Measurements from ENCODE around the gene PPIL6. TPM values are rescaled to one million over a fixed set of nuclear protein-coding genes. Genes with fewer than 3 reads are reported as not detected.

PPIL6 gene
- polyA plus RNA-seq (2013, experiment 1 of 2) = 0.73 TPM
- 0.45 TPM for polyA plus RNA-seq (2013, experiment 2 of 2)

GRCh38 chr6:109440331-109441068 lies at the start of gene PPIL6, which contains the start of gene SMPD2:
TSS of gene PPIL6 (minus strand) at chr6:109440628. CDS start at chr6:109440590, 38 bp downstream.
TSS of gene SMPD2 (plus strand) at chr6:109440724. CDS start at chr6:109441122, 398 bp downstream.
- H4K91ac ChIP-seq (ENCODE audit: low read length) = peak within 1 kb of the TSS; percentile 88

DNA sequence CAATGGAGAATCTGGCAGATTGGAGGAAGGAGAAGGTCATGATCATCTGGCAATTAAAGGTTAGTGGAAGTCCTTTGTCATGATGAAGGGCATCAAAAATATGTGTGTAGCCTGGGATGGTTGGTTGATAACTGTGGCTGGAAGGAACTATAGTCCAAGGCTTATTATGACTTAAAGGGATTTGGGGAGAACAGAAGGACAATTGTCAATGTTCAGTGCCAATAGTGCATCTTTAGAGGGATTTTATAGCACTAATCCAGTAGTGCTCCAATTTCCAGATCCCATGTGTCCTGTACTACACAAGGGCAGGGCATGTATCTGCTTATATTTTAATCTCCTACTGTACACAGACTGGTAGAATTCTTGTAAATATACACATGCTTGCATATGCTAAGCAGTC lies 47.6 kb upstream of the PPIL6 start:
- Histone ChIP-seq H3K9me3 (ENCODE audit: control insufficient read depth, low read length) (no peaks in the 10 kb centered on the region), H3K14ac (ENCODE audit: low read length in 2 of 2) (no peak overlapping the region), H3K27me3 (ENCODE audit: control insufficient read depth in 1 of 2, insufficient read depth in 1 of 2, low read length in 2 of 2) (peaks cover 0 to 7% of the 10 kb centered on the region in 2 experiments), H2BK5ac (ENCODE audit: low read depth, low read length, poor library complexity, severe bottlenecking) (no peak overlapping the region), H2AK5ac (ENCODE audit: low read length, severe bottlenecking) (no peak overlapping the region), H3K4me3 (ENCODE audit: insufficient read depth in 1 of 2, low read depth in 1 of 2, low read length in 2 of 2) (no peak overlapping the region), H2BK120ac (ENCODE audit: low read depth, low read length) (no peak overlapping the region), H3K36me3 (ENCODE audit: control insufficient read depth in 1 of 2, insufficient read depth in 2 of 2, low read depth in 1 of 2, low read length in 2 of 2) (no peaks in the 10 kb centered on the region), H3K4me1 (ENCODE audit: control insufficient read depth, insufficient read depth, low read depth, low read length) (no peaks in the 10 kb centered on the region), H3K27ac (ENCODE audit: low read length, poor library complexity, severe bottlenecking) (no peak overlapping the region), H3K79me1 (replicated peaks; ENCODE audit: low read length, poor library complexity, severe bottlenecking) (no peaks in the 10 kb centered on the region), H3K23ac (ENCODE audit: low read length in 2 of 2) (no peak overlapping the region), H2BK15ac (ENCODE audit: low read depth, poor library complexity, severe bottlenecking) (no peak overlapping the region), H2BK12ac (ENCODE audit: low read length in 2 of 2) (no peak overlapping the region), H2AFZ (ENCODE audit: low read depth, low read length) (no peak overlapping the region), H3K9ac (ENCODE audit: low read length) (no peak overlapping the region), H4K91ac (ENCODE audit: low read length) (no peak overlapping the region), H3K18ac (ENCODE audit: low read depth in 1 of 2, low read length in 2 of 2) (no peak overlapping the region), H3K4me2 (ENCODE audit: low read length, poor library complexity, severe bottlenecking) (no peak overlapping the region), H3K4ac (ENCODE audit: low read depth in 1 of 2, low read length in 2 of 2) (no peak overlapping the region), H4K8ac (ENCODE audit: low read length) (no peak overlapping the region)
- no peak for DNase-seq

More at GRCh38 chr6:109440331-109441068, at the start of gene PPIL6, which contains the start of gene SMPD2:
- peak; percentile 90 for DNase-seq
- H3K4me2 ChIP-seq (ENCODE audit: low read length, poor library complexity, severe bottlenecking) = peak within 1 kb of the TSS; percentile 98
- peak within 1 kb of the TSS; percentile 82 to 97 for H3K18ac ChIP-seq (ENCODE audit: low read depth in 1 of 2, low read length in 2 of 2)
- peak within 1 kb of the TSS; percentile 97 for H3K9ac ChIP-seq (ENCODE audit: low read length)
- H4K8ac ChIP-seq (ENCODE audit: low read length) = peak within 1 kb of the TSS; percentile 96
- H2BK5ac ChIP-seq (ENCODE audit: low read depth, low read length, poor library complexity, severe bottlenecking) = peak within 1 kb of the TSS; percentile 70
- H2BK120ac ChIP-seq (ENCODE audit: low read depth, low read length) = peak within 1 kb of the TSS; percentile 65
- under 1% methylated on average over 78 of the region's 102 CpGs for WGBS
- H3K4me3 ChIP-seq (ENCODE audit: insufficient read depth in 1 of 2, low read depth in 1 of 2, low read length in 2 of 2) = peak within 1 kb of the TSS; percentile 86 to 87
- peak within 1 kb of the TSS; percentile 91 for H2BK15ac ChIP-seq (ENCODE audit: low read depth, poor library complexity, severe bottlenecking)
- H3K4me1 ChIP-seq (ENCODE audit: control insufficient read depth, insufficient read depth, low read depth, low read length) = peaks cover 13% of the 10 kb centered on the region
- peak within 1 kb of the TSS in 1 of 2 experiments; percentile 90 for H3K23ac ChIP-seq (ENCODE audit: low read length in 2 of 2)
- no peaks in the 10 kb centered on the region for H3K27me3 ChIP-seq (ENCODE audit: control insufficient read depth in 1 of 2, insufficient read depth in 1 of 2, low read length in 2 of 2)
- peaks cover 36% of the 10 kb centered on the region in 2 experiments for H3K36me3 ChIP-seq (ENCODE audit: control insufficient read depth in 1 of 2, insufficient read depth in 2 of 2, low read depth in 1 of 2, low read length in 2 of 2)
- no peak within 1 kb of the TSS for H2AK5ac ChIP-seq (ENCODE audit: low read length, severe bottlenecking)
- peak within 1 kb of the TSS; percentile 96 for H2AFZ ChIP-seq (ENCODE audit: low read depth, low read length)
- peak within 1 kb of the TSS; percentile 26 to 77 for H3K4ac ChIP-seq (ENCODE audit: low read depth in 1 of 2, low read length in 2 of 2)
- peak within 1 kb of the TSS in 1 of 2 experiments; percentile 37 for H2BK12ac ChIP-seq (ENCODE audit: low read length in 2 of 2)
- H3K27ac ChIP-seq (ENCODE audit: low read length, poor library complexity, severe bottlenecking) = peak within 1 kb of the TSS; percentile 47
- H3K14ac ChIP-seq (ENCODE audit: low read length in 2 of 2) = peak within 1 kb of the TSS; percentile 82 to 94
- H3K9me3 ChIP-seq (ENCODE audit: control insufficient read depth, low read length) = no peaks in the 10 kb centered on the region
- peaks cover 22% of the 10 kb centered on the region for H3K79me1 ChIP-seq (replicated peaks; ENCODE audit: low read length, poor library complexity, severe bottlenecking)

DNA sequence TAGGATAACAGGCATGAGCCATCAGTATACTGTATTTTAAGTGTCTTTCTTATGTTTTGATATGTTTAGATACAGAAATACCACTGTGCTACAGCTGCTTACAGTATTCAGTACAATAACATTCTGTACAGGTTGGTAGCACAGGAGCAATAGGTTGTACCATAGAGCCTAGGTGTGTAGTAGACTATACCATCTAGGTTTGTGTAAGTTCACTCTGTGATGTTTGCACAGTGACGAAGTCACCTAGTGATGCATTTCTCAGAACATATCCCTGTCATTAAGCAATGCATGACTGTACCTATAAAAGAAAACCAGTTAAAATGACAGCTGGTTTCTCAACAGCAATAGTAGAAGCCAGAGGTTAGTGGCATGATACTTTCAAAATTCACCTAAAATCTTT lies 45.6 kb upstream of the PPIL6 start:
- no peak overlapping the region for H3K4ac ChIP-seq (ENCODE audit: low read depth in 1 of 2, low read length in 2 of 2)
- no peak overlapping the region for H4K8ac ChIP-seq (ENCODE audit: low read length)
- no peak overlapping the region for H3K27ac ChIP-seq (ENCODE audit: low read length, poor library complexity, severe bottlenecking)
- no peak overlapping the region for H3K4me3 ChIP-seq (ENCODE audit: insufficient read depth in 1 of 2, low read depth in 1 of 2, low read length in 2 of 2)
- no peak overlapping the region for H3K23ac ChIP-seq (ENCODE audit: low read length in 2 of 2)
- peaks cover 5% of the 10 kb centered on the region for H3K4me1 ChIP-seq (ENCODE audit: control insufficient read depth, insufficient read depth, low read depth, low read length)
- no peak overlapping the region for H3K9ac ChIP-seq (ENCODE audit: low read length)
- H2BK120ac ChIP-seq (ENCODE audit: low read depth, low read length) = no peak overlapping the region
- H4K91ac ChIP-seq (ENCODE audit: low read length) = no peak overlapping the region
- no peak overlapping the region for H2AK5ac ChIP-seq (ENCODE audit: low read length, severe bottlenecking)
- H3K79me1 ChIP-seq (replicated peaks; ENCODE audit: low read length, poor library complexity, severe bottlenecking) = peaks cover 8% of the 10 kb centered on the region
- peaks cover under 1 to 9% of the 10 kb centered on the region in 2 experiments for H3K36me3 ChIP-seq (ENCODE audit: control insufficient read depth in 1 of 2, insufficient read depth in 2 of 2, low read depth in 1 of 2, low read length in 2 of 2)
- H3K18ac ChIP-seq (ENCODE audit: low read depth in 1 of 2, low read length in 2 of 2) = no peak overlapping the region
- no peak overlapping the region for H3K14ac ChIP-seq (ENCODE audit: low read length in 2 of 2)
- no peak overlapping the region for H2BK5ac ChIP-seq (ENCODE audit: low read depth, low read length, poor library complexity, severe bottlenecking)
- no peak overlapping the region for H2AFZ ChIP-seq (ENCODE audit: low read depth, low read length)
- H3K9me3 ChIP-seq (ENCODE audit: control insufficient read depth, low read length) = no peaks in the 10 kb centered on the region
- peaks cover 0 to 4% of the 10 kb centered on the region in 2 experiments for H3K27me3 ChIP-seq (ENCODE audit: control insufficient read depth in 1 of 2, insufficient read depth in 1 of 2, low read length in 2 of 2)
- H2BK12ac ChIP-seq (ENCODE audit: low read length in 2 of 2) = no peak overlapping the region
- no peak overlapping the region for H3K4me2 ChIP-seq (ENCODE audit: low read length, poor library complexity, severe bottlenecking)
- DNase-seq = no peak
- 71% methylated on average over 1 of the region's 1 CpG for WGBS
- H2BK15ac ChIP-seq (ENCODE audit: low read depth, poor library complexity, severe bottlenecking) = no peak overlapping the region

DNA sequence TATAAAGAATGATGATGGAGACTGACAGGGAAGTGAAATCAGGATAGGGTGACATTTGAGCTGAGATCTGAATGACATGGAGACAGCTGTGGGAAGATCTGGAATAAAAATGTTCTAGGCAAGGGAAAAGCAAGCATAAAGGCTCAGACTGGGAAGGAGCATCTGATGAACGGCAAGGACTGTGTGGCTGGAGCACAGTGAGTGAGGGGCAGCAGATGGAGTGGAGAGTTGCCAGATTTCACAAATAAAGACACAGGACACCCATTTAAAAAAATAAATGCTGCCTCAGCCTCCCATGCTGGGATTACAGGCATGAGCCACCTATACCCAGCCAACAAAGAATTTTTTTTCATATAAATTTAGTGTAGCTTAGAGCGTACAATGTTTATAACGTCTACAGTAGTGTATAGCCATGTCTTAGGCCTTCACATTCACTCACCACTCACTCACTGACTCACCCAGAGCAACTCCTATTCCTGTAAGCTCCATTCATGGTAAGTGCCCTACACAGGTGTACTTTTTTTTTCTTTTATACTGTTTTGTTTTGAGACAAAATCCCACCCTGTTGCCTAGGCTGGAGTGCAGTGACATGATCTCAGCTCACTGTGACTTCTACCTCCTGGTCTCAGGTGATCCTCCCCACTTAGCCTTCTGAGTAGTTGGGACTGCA lies 45.0 kb upstream of the PPIL6 start:
- no peak overlapping the region for H3K4ac ChIP-seq (ENCODE audit: low read depth in 1 of 2, low read length in 2 of 2)
- H2BK120ac ChIP-seq (ENCODE audit: low read depth, low read length) = no peak overlapping the region
- H2AK5ac ChIP-seq (ENCODE audit: low read length, severe bottlenecking) = no peak overlapping the region
- H2AFZ ChIP-seq (ENCODE audit: low read depth, low read length) = no peak overlapping the region
- no peak overlapping the region for H3K4me2 ChIP-seq (ENCODE audit: low read length, poor library complexity, severe bottlenecking)
- no peak overlapping the region for H4K8ac ChIP-seq (ENCODE audit: low read length)
- 83% methylated on average over 3 of the region's 3 CpGs for WGBS
- H3K9me3 ChIP-seq (ENCODE audit: control insufficient read depth, low read length) = no peaks in the 10 kb centered on the region
- H3K18ac ChIP-seq (ENCODE audit: low read depth in 1 of 2, low read length in 2 of 2) = no peak overlapping the region
- no peak overlapping the region for H2BK12ac ChIP-seq (ENCODE audit: low read length in 2 of 2)
- H3K27me3 ChIP-seq (ENCODE audit: control insufficient read depth in 1 of 2, insufficient read depth in 1 of 2, low read length in 2 of 2) = peaks cover 0 to 4% of the 10 kb centered on the region in 2 experiments
- peaks cover 2 to 16% of the 10 kb centered on the region in 2 experiments for H3K36me3 ChIP-seq (ENCODE audit: control insufficient read depth in 1 of 2, insufficient read depth in 2 of 2, low read depth in 1 of 2, low read length in 2 of 2)
- H4K91ac ChIP-seq (ENCODE audit: low read length) = no peak overlapping the region
- no peak overlapping the region for H2BK5ac ChIP-seq (ENCODE audit: low read depth, low read length, poor library complexity, severe bottlenecking)
- DNase-seq = no peak
- no peak overlapping the region for H3K4me3 ChIP-seq (ENCODE audit: insufficient read depth in 1 of 2, low read depth in 1 of 2, low read length in 2 of 2)
- H2BK15ac ChIP-seq (ENCODE audit: low read depth, poor library complexity, severe bottlenecking) = no peak overlapping the region
- no peak overlapping the region for H3K9ac ChIP-seq (ENCODE audit: low read length)
- H3K14ac ChIP-seq (ENCODE audit: low read length in 2 of 2) = no peak overlapping the region
- H3K23ac ChIP-seq (ENCODE audit: low read length in 2 of 2) = no peak overlapping the region
- no peak overlapping the region for H3K27ac ChIP-seq (ENCODE audit: low read length, poor library complexity, severe bottlenecking)
- peaks cover 5% of the 10 kb centered on the region for H3K4me1 ChIP-seq (ENCODE audit: control insufficient read depth, insufficient read depth, low read depth, low read length)
- peaks cover 8% of the 10 kb centered on the region for H3K79me1 ChIP-seq (replicated peaks; ENCODE audit: low read length, poor library complexity, severe bottlenecking)

Data from mesenchymal stem cell (in vitro differentiated cells and primary cell).